T-helper 2 cell treated with Interferon-gamma antibody and Interleukin-4, amounts not matched to agents 5 μg/mL and 100 μg/mL, for 36 hours (primary cell): ENCODE data around the gene SLC17A6.

Experiments
- DNase-seq: peaks from one replicate; pipeline ENCODE4 v3.0.0; 2021; ENCODE audit warnings: low spot score
- H3K27ac Mint-ChIP-seq: one replicate; pipeline ENCODE4 v1.8.0; 2021; ENCODE audit warnings: mild to moderate bottlenecking, mixed read lengths
- H3K27me3 Mint-ChIP-seq: one replicate; pipeline ENCODE4 v1.8.0; 2021; ENCODE audit warnings: low read depth, mixed read lengths
- H3K36me3 Mint-ChIP-seq: one replicate; pipeline ENCODE4 v1.8.0; 2021; ENCODE audit warnings: low read depth, mixed read lengths
- H3K4me1 Mint-ChIP-seq: one replicate; pipeline ENCODE4 v1.8.0; 2021; ENCODE audit warnings: low read depth, mixed read lengths
- H3K4me3 Mint-ChIP-seq: one replicate; pipeline ENCODE4 v1.8.0; 2022; ENCODE audit warnings: mild to moderate bottlenecking, moderate library complexity, mixed read lengths
- H3K9me3 Mint-ChIP-seq: one replicate; pipeline ENCODE4 v1.8.0; 2021; ENCODE audit warnings: mixed read lengths

The SLC17A6 gene

DNA sequence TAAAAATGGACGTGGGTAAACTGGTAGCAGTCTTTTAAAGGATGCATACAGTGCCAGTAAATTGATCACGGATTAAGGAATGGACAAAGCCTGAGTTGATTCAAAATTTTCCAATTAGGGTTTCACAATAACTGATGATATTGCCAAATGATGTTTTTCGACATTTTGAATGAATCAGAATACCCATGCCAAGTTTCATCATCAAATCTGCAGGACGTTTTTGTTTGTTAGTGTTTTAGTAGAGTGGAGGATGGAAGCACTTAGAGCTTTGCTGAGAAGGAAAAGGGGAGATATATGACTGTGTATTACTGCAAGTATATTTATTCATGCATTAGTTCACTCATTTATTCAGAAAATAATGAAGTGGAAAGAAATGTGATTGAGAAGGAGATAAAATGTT is 78.3 kb downstream of the SLC17A6 start:
- no peak for DNase-seq
- H3K36me3 Mint-ChIP-seq: no peaks in the 10 kb centered on the region
- no peaks in the 10 kb centered on the region for H3K4me1 Mint-ChIP-seq
- H3K27me3 Mint-ChIP-seq: no peaks in the 10 kb centered on the region
- no peak overlapping the region for H3K4me3 Mint-ChIP-seq
- no peak overlapping the region for H3K27ac Mint-ChIP-seq
- no peaks in the 10 kb centered on the region for H3K9me3 Mint-ChIP-seq

DNA sequence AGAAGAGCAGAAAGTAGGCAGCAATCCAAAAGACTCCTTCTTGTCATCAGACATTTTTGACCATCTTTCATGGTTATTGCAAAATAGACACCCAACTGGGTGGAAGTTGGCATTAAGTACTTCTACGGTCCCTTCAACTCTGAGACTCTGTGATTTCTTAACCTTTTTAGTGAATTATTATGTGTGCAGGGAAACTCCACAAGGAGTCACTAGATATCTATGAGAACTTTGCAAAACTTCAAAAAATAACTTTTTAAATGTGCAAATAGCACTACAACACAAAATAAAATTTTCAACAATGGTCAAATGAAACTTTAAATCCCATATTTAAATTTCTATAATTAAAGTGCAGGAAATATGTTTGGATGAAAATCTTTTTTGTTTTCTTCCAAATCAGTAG is 88.7 kb downstream of the SLC17A6 start:
- Mint-ChIP-seq H3K4me1 (no peaks in the 10 kb centered on the region), H3K27me3 (peaks cover 6% of the 10 kb centered on the region), H3K4me3 (no peak overlapping the region), H3K27ac (no peak overlapping the region), H3K36me3 (no peaks in the 10 kb centered on the region), H3K9me3 (no peaks in the 10 kb centered on the region)
- DNase-seq: no peak
